ENCODE data around the gene TRMT112. TPM values are rescaled to one million over a fixed set of nuclear protein-coding genes. Genes with fewer than 3 reads are reported as not detected.
A peak's percentile ranks its signal among the peaks of the same experiment; 100 is the strongest.

TRMT112 gene
- total RNA-seq, 1 donor from 2014 or later: 126 TPM

DNA sequence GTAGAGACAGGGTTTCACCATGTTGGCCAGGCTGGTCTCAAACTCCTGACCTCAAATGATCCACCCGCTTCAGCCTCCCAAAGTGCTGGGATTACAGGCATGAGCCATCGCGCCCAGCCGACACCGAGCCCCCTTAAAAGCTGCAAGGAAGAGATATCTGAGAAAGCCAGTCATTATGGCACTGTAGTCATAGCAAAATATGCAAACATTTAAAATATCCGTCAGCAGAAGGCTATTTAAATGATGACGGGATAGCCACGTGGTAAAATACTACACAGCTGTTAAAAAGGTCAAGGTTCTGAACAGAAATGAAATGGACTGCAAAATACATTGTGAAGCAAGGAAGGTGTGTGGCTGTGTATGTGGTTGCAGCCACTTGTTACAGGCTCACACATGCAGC, 16.2 kb upstream of the TRMT112 start:
- Mint-ChIP-seq H3K9me3 (ENCODE audit: low read depth) (no peaks in the 10 kb centered on the region), H3K27me3 (ENCODE audit: low read depth) (no peaks in the 10 kb centered on the region), H3K27ac (ENCODE audit: unreplicated experiment) (no peak overlapping the region), H3K4me3 (ENCODE audit: unreplicated experiment) (no peak overlapping the region), H3K36me3 (ENCODE audit: low read depth) (no peaks in the 10 kb centered on the region), H3K4me1 (ENCODE audit: low read depth) (peaks cover 24% of the 10 kb centered on the region)
- TF ChIP-seq, protein P1, sequence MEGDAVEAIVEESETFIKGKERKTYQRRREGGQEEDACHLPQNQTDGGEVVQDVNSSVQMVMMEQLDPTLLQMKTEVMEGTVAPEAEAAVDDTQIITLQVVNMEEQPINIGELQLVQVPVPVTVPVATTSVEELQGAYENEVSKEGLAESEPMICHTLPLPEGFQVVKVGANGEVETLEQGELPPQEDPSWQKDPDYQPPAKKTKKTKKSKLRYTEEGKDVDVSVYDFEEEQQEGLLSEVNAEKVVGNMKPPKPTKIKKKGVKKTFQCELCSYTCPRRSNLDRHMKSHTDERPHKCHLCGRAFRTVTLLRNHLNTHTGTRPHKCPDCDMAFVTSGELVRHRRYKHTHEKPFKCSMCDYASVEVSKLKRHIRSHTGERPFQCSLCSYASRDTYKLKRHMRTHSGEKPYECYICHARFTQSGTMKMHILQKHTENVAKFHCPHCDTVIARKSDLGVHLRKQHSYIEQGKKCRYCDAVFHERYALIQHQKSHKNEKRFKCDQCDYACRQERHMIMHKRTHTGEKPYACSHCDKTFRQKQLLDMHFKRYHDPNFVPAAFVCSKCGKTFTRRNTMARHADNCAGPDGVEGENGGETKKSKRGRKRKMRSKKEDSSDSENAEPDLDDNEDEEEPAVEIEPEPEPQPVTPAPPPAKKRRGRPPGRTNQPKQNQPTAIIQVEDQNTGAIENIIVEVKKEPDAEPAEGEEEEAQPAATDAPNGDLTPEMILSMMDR (IDR thresholded peaks at IDR 0.05): no peak
- no peak for DNase-seq (ENCODE audit: low spot score)

DNA sequence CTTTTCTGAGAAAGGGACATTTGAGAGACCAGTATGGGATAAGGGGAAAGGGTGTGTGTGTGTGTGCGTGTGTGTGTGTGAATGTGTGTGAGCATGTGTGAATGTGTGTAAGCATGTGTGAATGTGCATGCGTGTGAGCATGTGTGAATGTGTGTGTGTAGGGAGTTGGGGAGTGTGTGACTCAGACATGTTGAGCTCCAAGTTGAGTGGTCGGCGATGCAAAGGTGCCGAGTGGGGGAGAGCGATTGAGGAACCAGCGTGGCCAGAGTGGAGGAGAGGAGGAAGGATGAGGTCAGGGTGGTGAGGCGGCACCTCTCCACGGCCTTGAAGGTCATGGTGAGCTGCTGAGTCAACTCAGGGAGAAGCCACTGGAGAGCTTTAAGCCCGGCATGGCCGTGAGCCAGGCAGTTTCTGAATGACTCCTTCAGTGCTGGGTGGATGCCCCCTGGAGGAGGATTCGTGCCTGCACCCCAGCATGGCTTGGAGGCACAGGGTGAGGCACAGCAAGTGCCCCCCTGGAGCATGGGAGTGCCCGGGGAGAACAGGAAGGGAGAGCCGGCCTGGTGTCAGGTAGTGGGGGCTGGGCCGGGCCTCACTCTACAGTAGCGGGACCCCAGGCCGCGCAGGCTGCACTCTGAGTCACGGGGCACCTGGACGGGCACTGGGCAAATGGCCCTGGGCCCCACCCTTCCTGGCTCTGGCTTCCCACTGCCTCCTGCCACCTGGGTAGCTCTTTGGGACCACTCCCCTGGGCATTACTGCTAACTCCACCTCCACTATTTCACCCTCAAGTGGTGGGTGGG, 14.4 kb upstream of the TRMT112 start:
- no peak overlapping the region for H3K27ac Mint-ChIP-seq (ENCODE audit: unreplicated experiment)
- no peaks in the 10 kb centered on the region for H3K27me3 Mint-ChIP-seq (ENCODE audit: low read depth)
- TF ChIP-seq, protein P1 (IDR thresholded peaks at IDR 0.05): peak; percentile 72
- H3K4me3 Mint-ChIP-seq (ENCODE audit: unreplicated experiment): no peak overlapping the region
- H3K9me3 Mint-ChIP-seq (ENCODE audit: low read depth): peaks cover 3% of the 10 kb centered on the region
- no peaks in the 10 kb centered on the region for H3K36me3 Mint-ChIP-seq (ENCODE audit: low read depth)
- peaks cover 24% of the 10 kb centered on the region for H3K4me1 Mint-ChIP-seq (ENCODE audit: low read depth)
- DNase-seq (ENCODE audit: low spot score): peak; percentile 81

DNA sequence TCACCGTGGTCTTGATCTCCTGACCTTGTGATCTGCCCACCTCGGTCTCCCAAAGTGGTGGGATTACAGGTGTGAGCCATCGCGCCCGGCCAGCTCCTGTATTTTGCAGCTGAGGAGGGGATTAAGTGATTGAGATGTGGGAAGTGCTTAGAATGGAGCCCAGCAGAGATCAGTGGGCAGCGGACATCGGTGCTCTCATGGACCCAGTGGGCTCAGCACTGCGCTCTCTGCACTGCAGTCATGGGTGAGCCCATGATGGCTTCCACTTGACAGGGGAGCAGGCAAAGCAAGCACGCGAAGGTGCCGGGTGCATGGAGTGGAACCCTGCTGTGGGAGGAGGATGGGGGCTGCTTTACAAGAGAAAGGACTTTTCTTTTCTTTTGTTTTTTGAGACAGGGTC, 13.5 kb upstream of the TRMT112 start:
- Mint-ChIP-seq H3K4me1 (ENCODE audit: low read depth) (peaks cover 24% of the 10 kb centered on the region), H3K36me3 (ENCODE audit: low read depth) (no peaks in the 10 kb centered on the region), H3K27ac (ENCODE audit: unreplicated experiment) (no peak overlapping the region), H3K9me3 (ENCODE audit: low read depth) (peaks cover 3% of the 10 kb centered on the region), H3K4me3 (ENCODE audit: unreplicated experiment) (no peak overlapping the region), H3K27me3 (ENCODE audit: low read depth) (no peaks in the 10 kb centered on the region)
- TF ChIP-seq, protein P1 (IDR thresholded peaks at IDR 0.05): no peak
- DNase-seq (ENCODE audit: low spot score): peak; percentile 57

DNA sequence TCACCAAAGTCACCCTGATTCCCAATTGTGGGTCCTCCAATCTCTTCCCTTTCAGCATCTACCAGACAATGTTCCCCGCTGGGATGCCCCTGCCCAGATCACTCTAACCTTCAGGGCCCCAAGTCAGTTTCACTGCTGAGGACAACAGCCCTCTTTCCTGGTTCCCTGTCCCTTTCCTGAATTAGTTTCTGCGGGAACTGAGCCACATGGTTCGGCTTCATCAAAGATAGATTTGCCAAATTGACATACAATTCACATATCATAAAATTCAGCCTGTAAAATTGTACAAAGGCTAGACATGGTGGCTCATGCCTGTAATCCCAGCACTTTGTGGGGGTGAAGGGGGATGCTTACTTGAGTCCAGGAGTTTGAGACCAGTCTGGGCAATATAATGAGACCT, 10.6 kb upstream of the TRMT112 start:
- no peaks in the 10 kb centered on the region for H3K36me3 Mint-ChIP-seq (ENCODE audit: low read depth)
- peaks cover 3% of the 10 kb centered on the region for H3K9me3 Mint-ChIP-seq (ENCODE audit: low read depth)
- no peak for DNase-seq (ENCODE audit: low spot score)
- no peaks in the 10 kb centered on the region for H3K27me3 Mint-ChIP-seq (ENCODE audit: low read depth)
- H3K27ac Mint-ChIP-seq (ENCODE audit: unreplicated experiment): no peak overlapping the region
- TF ChIP-seq, protein P1 (IDR thresholded peaks at IDR 0.05): no peak
- peaks cover 15% of the 10 kb centered on the region for H3K4me1 Mint-ChIP-seq (ENCODE audit: low read depth)
- H3K4me3 Mint-ChIP-seq (ENCODE audit: unreplicated experiment): no peak overlapping the region

DNA sequence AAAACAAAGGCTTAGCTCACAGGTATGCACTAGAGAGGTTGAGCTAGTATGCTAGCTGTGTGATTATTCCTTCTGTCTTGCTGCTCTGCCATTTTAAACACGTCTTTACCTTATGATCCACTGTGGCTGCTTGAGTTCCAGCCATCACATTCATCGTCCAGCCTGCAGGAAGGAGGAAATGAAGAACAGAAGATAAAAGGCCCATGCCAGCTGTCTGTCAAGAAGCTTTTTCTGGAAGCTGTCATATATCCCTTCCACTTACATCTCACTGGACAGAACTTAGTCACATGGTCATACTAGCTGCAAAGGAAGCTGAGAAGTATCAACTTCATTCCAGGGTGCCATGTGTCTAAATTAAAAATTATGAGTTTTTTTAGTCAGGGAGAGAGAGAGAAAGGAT, 10.0 kb upstream of the TRMT112 start:
- Mint-ChIP-seq H3K36me3 (ENCODE audit: low read depth) (no peaks in the 10 kb centered on the region), H3K4me1 (ENCODE audit: low read depth) (peaks cover 15% of the 10 kb centered on the region), H3K27ac (ENCODE audit: unreplicated experiment) (no peak overlapping the region), H3K27me3 (ENCODE audit: low read depth) (no peaks in the 10 kb centered on the region), H3K9me3 (ENCODE audit: low read depth) (peaks cover 3% of the 10 kb centered on the region), H3K4me3 (ENCODE audit: unreplicated experiment) (no peak overlapping the region)
- TF ChIP-seq, protein P1 (IDR thresholded peaks at IDR 0.05): no peak
- no peak for DNase-seq (ENCODE audit: low spot score)

Data from chondrocyte (in vitro differentiated cells).